Common myeloid progenitor, CD34-positive (primary cell): ENCODE results near the gene WNK1.

Source experiments
- CTCF ChIA-PET: fragments of 350-600 bp; sonication (Branson Sonifier 250); formaldehyde crosslinking; loops from one replicate; lab custom pipeline; 2021; ENCODE audit warnings: antibody characterized with exemption; lab: Charles Lee
- POLR2A ChIA-PET: fragments of 350-600 bp; sonication (Branson Sonifier 250); formaldehyde crosslinking; loops from one replicate; lab custom pipeline; 2021; ENCODE audit warnings: antibody characterized with exemption; lab: Charles Lee
- DNase-seq, 3 donors: peaks; one replicate each; pipeline versions ENCODE4 v3.0.0 to v3.0.0-alpha.2; 2013
- H3K27ac ChIP-seq, 2 experiments: 1 replicate in 1 of 2; 2 replicates in 1 of 2; pipeline ENCODE4 v1.7.0; 2013; ENCODE audit warnings: inconsistent platforms in 2 of 2, low read length in 2 of 2, mild to moderate bottlenecking in 2 of 2, low read depth in 1 of 2, moderate library complexity in 1 of 2; ENCODE audit not compliant: severe bottlenecking in 2 of 2, insufficient read depth in 1 of 2, poor library complexity in 1 of 2
- H3K27me3 ChIP-seq, 5 experiments: replicated peaks in 2 of 5; 1 replicate in 3 of 5; 2 replicates in 2 of 5; pipeline versions ENCODE4 v1.6.1 to v1.7.0; 2013; ENCODE audit warnings: low read length in 4 of 5, mild to moderate bottlenecking in 2 of 5, moderate library complexity in 2 of 5, inconsistent platforms in 1 of 5; ENCODE audit not compliant: insufficient read depth in 5 of 5, control insufficient read depth in 4 of 5
- H3K36me3 ChIP-seq, 4 experiments: 1 replicate in 2 of 4; 2 replicates in 2 of 4; pipeline versions ENCODE4 v1.6.1 to v1.7.0; 2013; ENCODE audit warnings: low read length in 3 of 4, control low read depth in 1 of 4, mild to moderate bottlenecking in 1 of 4; ENCODE audit not compliant: control insufficient read depth in 4 of 4, insufficient read depth in 4 of 4
- H3K4me1 ChIP-seq, 4 experiments: 1 replicate in 3 of 4; 2 replicates in 1 of 4; pipeline versions ENCODE4 v1.6.1 to v1.7.1; 2013; ENCODE audit warnings: low read length in 3 of 4, mild to moderate bottlenecking in 3 of 4, control low read depth in 1 of 4, inconsistent platforms in 1 of 4, moderate library complexity in 1 of 4; ENCODE audit not compliant: control insufficient read depth in 4 of 4, insufficient read depth in 4 of 4; ENCODE audit errors: control extremely low read depth in 1 of 4
- H3K4me3 ChIP-seq, 7 experiments: 1 replicate in 4 of 7; 2 replicates in 3 of 7; pipeline versions ENCODE4 v1.5.1 to v1.7.0; 2013; ENCODE audit warnings: mild to moderate bottlenecking in 7 of 7, low read length in 6 of 7, moderate library complexity in 6 of 7, inconsistent platforms in 2 of 7, low read depth in 2 of 7, control low read depth in 1 of 7; ENCODE audit not compliant: insufficient read depth in 4 of 7, control insufficient read depth in 1 of 7; ENCODE audit errors: extremely low read depth in 1 of 7
- H3K9me3 ChIP-seq, 5 experiments: 1 replicate in 4 of 5; 2 replicates in 1 of 5; pipeline versions ENCODE4 v1.6.1 to v1.7.1; 2013; ENCODE audit warnings: low read length in 4 of 5, mild to moderate bottlenecking in 2 of 5, inconsistent platforms in 1 of 5, low read depth in 1 of 5, moderate library complexity in 1 of 5; ENCODE audit not compliant: control insufficient read depth in 4 of 5, insufficient read depth in 2 of 5; ENCODE audit errors: control extremely low read depth in 1 of 5
- whole genome bisulfite sequencing: methylation state at CpG from one replicate; pipeline ENCODE4 v1.1.5; 2013; ENCODE audit not compliant: insufficient coverage; 5-methylcytosine and 5-hydroxymethylcytosine counted together

The WNK1 gene

GRCh38 chr12:953776-954175, 201.4 kb downstream of the WNK1 start:
- H3K4me1 ChIP-seq = peaks cover 0 to 14% (median under 1%) of the 10 kb centered on the region in 4 experiments
- H3K36me3 ChIP-seq = no peaks in the 10 kb centered on the region
- POLR2A ChIA-PET = no interaction called here
- H3K27me3 ChIP-seq = no peaks in the 10 kb centered on the region
- CTCF ChIA-PET = interaction anchor here (0.8 to 1.3 kb wide), 2 partner anchors 139 to 340 kb away, joined by 3 read pairs; no protein-coding TSS in a partner anchor
- peak in 2 of 3 donors; percentile 13 to 28 for DNase-seq
- WGBS = 93% methylated on average over 4 of the region's 7 CpGs
- no peak overlapping the region for H3K4me3 ChIP-seq
- peaks cover 0 to 1% (median 0%) of the 10 kb centered on the region in 5 experiments for H3K9me3 ChIP-seq
- H3K27ac ChIP-seq = no peak overlapping the region

DNA sequence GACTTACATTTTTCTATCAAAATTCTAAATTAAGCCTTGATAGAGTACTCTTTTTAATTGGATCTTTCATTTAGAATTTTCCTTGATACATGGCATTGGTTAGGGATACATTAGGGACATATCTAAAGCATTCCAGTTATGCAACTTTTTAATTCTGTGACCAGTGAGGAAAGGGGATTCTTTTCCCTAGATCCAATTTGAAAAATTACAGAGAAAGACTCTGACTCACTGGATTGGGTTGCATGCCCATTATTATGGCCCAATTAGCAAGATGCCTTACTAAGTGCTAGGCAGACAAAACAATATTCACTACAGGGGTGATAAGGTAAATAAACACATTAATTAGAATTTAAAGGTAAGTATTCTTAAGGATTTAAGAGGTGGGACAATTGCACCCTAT, 202.4 kb downstream of the WNK1 start:
- POLR2A ChIA-PET = no interaction called here

DNA sequence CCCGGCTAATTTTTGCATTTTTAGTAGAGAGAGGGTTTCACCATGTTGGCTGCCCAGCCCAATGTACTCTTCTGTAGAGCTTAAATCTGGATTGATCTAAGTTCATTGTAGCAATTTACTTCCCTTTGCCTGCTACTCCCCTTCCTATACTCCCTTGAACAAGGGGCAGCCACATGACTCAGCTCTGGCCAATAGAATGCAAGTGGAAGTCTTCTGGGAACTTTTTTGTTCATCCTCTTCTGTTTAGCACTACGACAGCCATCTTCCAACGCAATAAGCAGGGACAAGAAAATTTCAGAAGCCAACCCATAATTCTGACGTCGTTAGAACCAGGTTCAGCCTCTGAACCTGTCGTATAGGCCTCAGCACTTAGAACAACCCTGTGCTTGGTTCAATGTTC, 203.6 kb downstream of the WNK1 start:
- no peak for DNase-seq
- CTCF ChIA-PET = interaction anchor here (0.7 kb wide), 1 partner anchor 11 kb away, joined by 3 read pairs; no protein-coding TSS in a partner anchor

More for the DNA sequence above, 202.4 kb downstream of the WNK1 start:
- Histone ChIP-seq H3K27ac (no peak overlapping the region), H3K27me3 (no peaks in the 10 kb centered on the region), H3K4me3 (no peak overlapping the region), H3K9me3 (peaks cover 0 to 1% (median 0%) of the 10 kb centered on the region in 5 experiments), H3K36me3 (no peaks in the 10 kb centered on the region), H3K4me1 (peaks cover 0 to 9% (median 0%) of the 10 kb centered on the region in 4 experiments)
- no peak for DNase-seq
- CTCF ChIA-PET = no interaction called here

DNA sequence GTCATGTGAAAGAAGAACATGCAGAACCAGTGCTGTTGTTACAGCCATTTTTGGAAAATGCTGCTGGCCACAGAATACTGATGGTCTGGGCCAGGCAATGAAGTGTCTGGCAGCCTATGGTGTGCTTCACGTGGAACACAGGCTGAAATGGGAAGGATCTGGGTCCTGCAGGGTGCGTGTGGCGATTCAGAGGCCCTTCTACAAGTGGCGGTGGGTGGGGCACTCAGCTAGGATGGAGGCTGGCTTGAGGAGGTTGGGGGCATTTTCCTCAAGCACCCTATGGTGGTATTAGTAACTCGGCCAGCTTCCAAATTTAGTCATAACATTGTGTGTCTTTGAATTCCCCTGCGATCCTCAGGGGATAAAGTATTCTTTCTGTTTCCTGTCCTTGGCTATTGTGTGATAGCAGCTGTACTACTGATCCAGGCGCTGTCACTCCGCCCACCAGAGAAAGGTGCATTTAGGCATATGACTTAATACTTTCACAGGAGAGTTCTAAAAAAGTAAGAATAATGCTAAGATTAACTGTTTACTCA, 206.3 kb downstream of the WNK1 start:
- Histone ChIP-seq H3K36me3 (no peaks in the 10 kb centered on the region), H3K4me3 (no peak overlapping the region), H3K27me3 (no peaks in the 10 kb centered on the region), H3K9me3 (peaks cover 0 to 1% (median 0%) of the 10 kb centered on the region in 5 experiments), H3K27ac (no peak overlapping the region), H3K4me1 (no peaks in the 10 kb centered on the region)
- ChIA-PET POLR2A (no interaction called here), CTCF (no interaction called here)
- WGBS = 93% methylated on average over 3 of the region's 8 CpGs
- DNase-seq = no peak

More for the DNA sequence above, 203.6 kb downstream of the WNK1 start:
- POLR2A ChIA-PET = no interaction called here
- Histone ChIP-seq H3K27me3 (no peaks in the 10 kb centered on the region), H3K27ac (no peak overlapping the region), H3K4me1 (peaks cover 0 to 5% (median 0%) of the 10 kb centered on the region in 4 experiments), H3K36me3 (no peaks in the 10 kb centered on the region), H3K9me3 (peaks cover 0 to 1% (median 0%) of the 10 kb centered on the region in 5 experiments), H3K4me3 (no peak overlapping the region)
- 94% methylated on average over 5 of the region's 6 CpGs for WGBS
